ENCODE measurements around the gene MAG. TPM values are rescaled to one million over a fixed set of nuclear protein-coding genes. Genes with fewer than 3 reads are reported as not detected.

MAG gene
- total and polyA plus RNA-seq, 2 of the 8 experiments (the other 6 are each of a cell fraction or from before 2014, with no cell fraction given): 0.20 to 1.3 TPM

DNA sequence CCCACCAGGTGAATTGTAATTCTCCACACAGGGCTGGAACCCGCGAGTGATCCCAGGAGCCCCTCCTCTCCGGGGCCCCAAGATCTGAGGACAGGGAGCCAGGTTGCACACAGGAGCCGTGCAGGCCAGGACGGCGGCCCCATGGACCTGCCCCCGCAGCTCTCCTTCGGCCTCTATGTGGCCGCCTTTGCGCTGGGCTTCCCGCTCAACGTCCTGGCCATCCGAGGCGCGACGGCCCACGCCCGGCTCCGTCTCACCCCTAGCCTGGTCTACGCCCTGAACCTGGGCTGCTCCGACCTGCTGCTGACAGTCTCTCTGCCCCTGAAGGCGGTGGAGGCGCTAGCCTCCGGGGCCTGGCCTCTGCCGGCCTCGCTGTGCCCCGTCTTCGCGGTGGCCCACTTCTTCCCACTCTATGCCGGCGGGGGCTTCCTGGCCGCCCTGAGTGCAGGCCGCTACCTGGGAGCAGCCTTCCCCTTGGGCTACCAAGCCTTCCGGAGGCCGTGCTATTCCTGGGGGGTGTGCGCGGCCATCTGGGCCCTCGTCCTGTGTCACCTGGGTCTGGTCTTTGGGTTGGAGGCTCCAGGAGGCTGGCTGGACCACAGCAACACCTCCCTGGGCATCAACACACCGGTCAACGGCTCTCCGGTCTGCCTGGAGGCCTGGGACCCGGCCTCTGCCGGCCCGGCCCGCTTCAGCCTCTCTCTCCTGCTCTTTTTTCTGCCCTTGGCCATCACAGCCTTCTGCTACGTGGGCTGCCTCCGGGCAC is 59.6 kb downstream of the MAG start:
- H3K27me3 ChIP-seq (replicated peaks in 1 of 4; ENCODE audit: control insufficient read depth in 3 of 4, extremely low read depth in 1 of 4, insufficient read depth in 3 of 4, low read length in 3 of 4): no peaks in the 10 kb centered on the region
- ChIA-PET POLR2A (ENCODE audit: partially characterized antibody) (interaction anchor here (0.6 kb wide), 1 partner anchor 130 kb away, joined by 3 read pairs; no protein-coding TSS in a partner anchor), CTCF (ENCODE audit: partially characterized antibody) (interaction anchor here (0.7 to 4.1 kb wide), 19 partner anchors 9 to 336 kb away, joined by 3 to 51 read pairs (median 5); no protein-coding TSS in a partner anchor)
- H4K20me1 ChIP-seq (replicated peaks in 1 of 2; ENCODE audit: control insufficient read depth in 1 of 2, insufficient read depth in 2 of 2, low read length in 2 of 2): no peaks in the 10 kb centered on the region
- H3K4me1 ChIP-seq (replicated peaks in 1 of 4; ENCODE audit: control insufficient read depth in 3 of 4, insufficient read depth in 4 of 4, low read length in 3 of 4): peaks cover 0 to 2% (median 0%) of the 10 kb centered on the region in 4 experiments; a peak in 2 of 7 replicates
- no peak overlapping the region for H3K4me2 ChIP-seq (ENCODE audit: insufficient read depth in 1 of 2, low read depth in 2 of 2, low read length in 2 of 2)
- H3K27ac ChIP-seq (ENCODE audit: low read depth, low read length): no peak overlapping the region
- H4K8ac ChIP-seq (ENCODE audit: extremely low read depth, insufficient read depth, low read length): peak overlapping the region; percentile 54
- H3K23ac ChIP-seq (ENCODE audit: insufficient read length): no peak overlapping the region
- no peak overlapping the region for H2BK12ac ChIP-seq (ENCODE audit: low read depth, low read length)
- WGBS, 2 experiments (ENCODE audit: extremely low coverage in 1 of 2, insufficient coverage in 1 of 2, insufficient read length in 1 of 2, insufficient replicate concordance in 2 of 2, low coverage in 1 of 2, low lambda C conversion rate in 2 of 2, missing lambda C conversion rate in 1 of 2): 88% methylated on average over 31 of the region's 47 CpGs; no CpG with 5 or more reads in 1 of the 2 experiments
- no peak overlapping the region for H3K4me3 ChIP-seq (ENCODE audit: extremely low read depth in 1 of 4, insufficient read depth in 2 of 4, low read depth in 3 of 4, low read length in 4 of 4)
- H3K4ac ChIP-seq (replicated peaks; ENCODE audit: insufficient read length, low read depth, low read length): no peak overlapping the region
- H3K79me2 ChIP-seq (ENCODE audit: control insufficient read depth in 1 of 2, insufficient read depth in 2 of 2, low read length in 2 of 2): no peaks in the 10 kb centered on the region
- H4K91ac ChIP-seq (replicated peaks; ENCODE audit: insufficient read length, low read length): no peak overlapping the region
- no peaks in the 10 kb centered on the region for H3K9me3 ChIP-seq (ENCODE audit: insufficient read depth in 2 of 2, low read depth in 1 of 2, low read length in 1 of 2)
- no peak overlapping the region for H2BK120ac ChIP-seq (replicated peaks; ENCODE audit: low read depth, low read length)
- H3K36me3 ChIP-seq (ENCODE audit: control insufficient read depth in 2 of 4, insufficient read depth in 4 of 4, low read length in 3 of 4): no peaks in the 10 kb centered on the region
- no peak overlapping the region; the same call in 1 of the 2 replicates for H3K18ac ChIP-seq (ENCODE audit: extremely low read depth, low read length)
- DNase-seq (ENCODE audit: low read depth in 1 of 2, low spot score in 2 of 2) (peak in 1 of 2 experiments; percentile 43), FAIRE-seq (no peak)
- H3K23me2 ChIP-seq (ENCODE audit: low read depth, low read length): no peaks in the 10 kb centered on the region; the same call in 1 of the 2 replicates
- no peak overlapping the region for H2BK5ac ChIP-seq (ENCODE audit: low read depth, low read length)
- H2BK15ac ChIP-seq (ENCODE audit: low read length): no peak overlapping the region
- H3K14ac ChIP-seq (ENCODE audit: insufficient read length): no peak overlapping the region
- no peak overlapping the region for H2AK5ac ChIP-seq (ENCODE audit: low read depth, low read length)
- H4K5ac ChIP-seq (ENCODE audit: insufficient read length, low read depth, low read length): no peak overlapping the region
- H2AFZ ChIP-seq (ENCODE audit: low read length): no peak overlapping the region
- H3K79me1 ChIP-seq (ENCODE audit: low read depth, low read length): no peaks in the 10 kb centered on the region
- H3K9ac ChIP-seq (replicated peaks in 1 of 4; ENCODE audit: extremely low read depth in 1 of 4, low read depth in 3 of 4, low read length in 3 of 4): no peak overlapping the region
- no peak overlapping the region for H2BK20ac ChIP-seq (ENCODE audit: low read length)
- H3K56ac ChIP-seq (replicated peaks; ENCODE audit: insufficient read length, low read depth, low read length): no peak overlapping the region
- no peak for TF ChIP-seq POU5F1 (IDR thresholded peaks at IDR 0.05; ENCODE audit: low read depth, low read length)
- TF ChIP-seq KDM4A (IDR thresholded peaks at IDR 0.05; ENCODE audit: low read depth, low read length, severe bottlenecking): no peak
- TF ChIP-seq JUN (IDR thresholded peaks at IDR 0.05; ENCODE audit: low read depth, low read length): no peak
- TF ChIP-seq TEAD4 (IDR thresholded peaks at IDR 0.05; ENCODE audit: low read depth, low read length): no peak
- TF ChIP-seq, protein P1, sequence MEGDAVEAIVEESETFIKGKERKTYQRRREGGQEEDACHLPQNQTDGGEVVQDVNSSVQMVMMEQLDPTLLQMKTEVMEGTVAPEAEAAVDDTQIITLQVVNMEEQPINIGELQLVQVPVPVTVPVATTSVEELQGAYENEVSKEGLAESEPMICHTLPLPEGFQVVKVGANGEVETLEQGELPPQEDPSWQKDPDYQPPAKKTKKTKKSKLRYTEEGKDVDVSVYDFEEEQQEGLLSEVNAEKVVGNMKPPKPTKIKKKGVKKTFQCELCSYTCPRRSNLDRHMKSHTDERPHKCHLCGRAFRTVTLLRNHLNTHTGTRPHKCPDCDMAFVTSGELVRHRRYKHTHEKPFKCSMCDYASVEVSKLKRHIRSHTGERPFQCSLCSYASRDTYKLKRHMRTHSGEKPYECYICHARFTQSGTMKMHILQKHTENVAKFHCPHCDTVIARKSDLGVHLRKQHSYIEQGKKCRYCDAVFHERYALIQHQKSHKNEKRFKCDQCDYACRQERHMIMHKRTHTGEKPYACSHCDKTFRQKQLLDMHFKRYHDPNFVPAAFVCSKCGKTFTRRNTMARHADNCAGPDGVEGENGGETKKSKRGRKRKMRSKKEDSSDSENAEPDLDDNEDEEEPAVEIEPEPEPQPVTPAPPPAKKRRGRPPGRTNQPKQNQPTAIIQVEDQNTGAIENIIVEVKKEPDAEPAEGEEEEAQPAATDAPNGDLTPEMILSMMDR (IDR thresholded peaks at IDR 0.05; ENCODE audit: control extremely low read depth in 1 of 3, insufficient read depth in 1 of 3, low read depth in 1 of 3, low read length in 3 of 3): no peak
- no peak for TF ChIP-seq GTF2F1 (IDR thresholded peaks at IDR 0.05; ENCODE audit: borderline replicate concordance, low read depth, low read length)
- TF ChIP-seq HDAC6 (IDR thresholded peaks at IDR 0.05; ENCODE audit: low read depth, low read length): no peak
- no peak for TF ChIP-seq RXRA (IDR thresholded peaks at IDR 0.05; ENCODE audit: insufficient read depth, low read depth, low read length)
- no peak for TF ChIP-seq RFX5 (IDR thresholded peaks at IDR 0.05; ENCODE audit: borderline replicate concordance, low read depth, low read length)
- TF ChIP-seq SIX5 (IDR thresholded peaks at IDR 0.05; ENCODE audit: low read depth, low read length): no peak

All from H1 (cell line).